ENCODE results near the gene ATP1B3.

- TF ChIP-seq CTCF (IDR thresholded peaks at IDR 0.05; ENCODE audit: low read depth, low read length, poor library complexity, severe bottlenecking) = no peak
- TF ChIP-seq EZH2phosphoT487 (IDR thresholded peaks at IDR 0.05; ENCODE audit: borderline replicate concordance, low read length) = no peak
These were observed 2.4 kb downstream of the ATP1B3 start for GRCh38 chr3:141878817-141879216.
